Stimulated activated CD4-positive, alpha-beta T cell treated with anti-CD3 and anti-CD28 coated beads, Interleukin-12 subunit alpha, Interleukin-12 subunit beta, amount 100 ng/mL, for 48 hours (primary cell): Measurements from ENCODE around the gene GUCA1A.
"Not testable (repeated sequence)": the region's sequence is repeated elsewhere in the genome, so short reads cannot be mapped to it uniquely, and the experiment has no call there.

ENCODE experiments used
- DNase-seq, 3 donors: peaks; one replicate each; pipeline ENCODE4 v3.0.0-alpha.2; 2020; ENCODE audit warnings: low read depth in 2 of 3, low spot score in 1 of 3

GUCA1A gene

DNA sequence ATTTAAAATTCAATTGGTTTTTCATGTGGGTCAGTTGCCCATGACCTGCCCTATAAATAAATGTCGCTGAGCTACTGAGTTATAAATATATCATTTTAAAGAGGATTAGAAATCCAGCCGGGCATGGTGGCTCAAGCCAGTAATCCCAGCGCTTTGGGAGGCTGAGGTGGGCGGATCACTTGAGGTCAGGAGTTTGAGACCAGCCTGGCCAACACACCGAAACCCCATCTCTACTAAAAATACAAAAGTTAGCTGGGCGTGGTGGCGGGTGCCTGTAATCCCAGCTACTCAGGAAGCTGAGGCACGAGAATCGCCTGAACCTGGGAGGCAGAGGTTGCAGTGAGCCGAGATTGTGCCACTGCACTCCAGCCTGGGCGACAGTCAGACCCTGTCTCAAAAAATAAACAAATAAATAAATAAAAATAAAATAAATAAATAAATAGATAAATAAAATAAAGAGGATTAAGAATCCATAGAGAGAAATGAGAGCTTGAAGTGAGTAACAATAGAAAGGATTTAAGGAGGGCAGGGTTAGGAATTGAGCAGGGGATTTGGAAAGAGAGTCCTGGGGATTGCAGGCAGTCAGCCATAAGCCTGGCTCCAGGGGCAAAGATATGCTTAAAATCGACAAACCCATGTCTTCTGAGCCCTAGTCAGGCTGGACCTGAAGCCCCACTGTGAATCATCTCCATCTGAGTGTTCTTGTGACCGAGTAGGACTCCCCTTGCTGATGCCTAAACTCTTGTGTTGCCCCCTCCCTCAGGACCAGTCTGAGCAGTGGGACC, 29.2 kb downstream of the GUCA1A start:
- DNase-seq = not testable (repeated sequence)

DNA sequence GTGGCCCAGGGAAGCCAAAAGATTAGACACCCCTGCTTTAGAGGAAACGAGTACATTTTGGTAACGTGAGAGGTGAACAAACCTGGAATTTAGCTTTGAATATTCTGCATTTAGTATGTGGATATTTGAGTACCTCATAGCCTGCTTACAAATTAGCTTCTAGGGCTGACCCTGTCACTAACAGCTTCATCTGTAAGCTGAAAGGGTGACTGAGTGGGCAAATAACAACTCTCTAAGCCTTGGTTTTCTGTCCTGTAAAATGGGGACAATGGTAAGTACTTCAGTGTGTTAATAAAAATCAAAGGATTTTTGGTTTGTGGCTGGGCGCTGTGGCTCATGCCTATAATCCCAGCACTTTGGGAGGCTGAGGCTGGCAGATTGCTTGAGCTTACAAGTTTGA, 30.0 kb downstream of the GUCA1A start:
- no peak for DNase-seq

DNA sequence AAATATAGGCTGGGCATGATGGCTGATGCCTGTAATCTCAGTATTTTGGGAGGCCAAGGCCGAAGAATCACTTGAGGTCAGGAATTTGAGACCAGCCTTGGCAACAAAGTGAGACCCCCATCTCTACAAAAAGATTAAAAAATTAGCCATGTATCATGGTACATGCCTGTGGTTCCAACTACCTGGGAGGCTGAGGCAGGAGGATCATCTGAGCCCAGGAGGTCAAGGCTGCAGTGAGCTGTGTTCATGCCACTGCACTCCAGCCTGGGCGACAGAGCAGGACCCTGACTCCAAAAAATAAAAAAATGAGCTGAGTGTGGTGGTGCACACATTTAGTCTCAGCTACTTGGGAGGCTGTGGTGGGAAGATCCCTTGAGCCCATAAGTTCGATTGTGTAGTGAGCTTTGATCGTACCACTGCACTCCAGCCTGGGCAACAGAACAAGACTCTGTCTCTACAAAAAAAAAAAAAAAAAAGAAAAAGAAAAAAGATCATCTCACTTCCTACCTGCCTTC, 31.7 kb downstream of the GUCA1A start:
- DNase-seq = no peak

DNA sequence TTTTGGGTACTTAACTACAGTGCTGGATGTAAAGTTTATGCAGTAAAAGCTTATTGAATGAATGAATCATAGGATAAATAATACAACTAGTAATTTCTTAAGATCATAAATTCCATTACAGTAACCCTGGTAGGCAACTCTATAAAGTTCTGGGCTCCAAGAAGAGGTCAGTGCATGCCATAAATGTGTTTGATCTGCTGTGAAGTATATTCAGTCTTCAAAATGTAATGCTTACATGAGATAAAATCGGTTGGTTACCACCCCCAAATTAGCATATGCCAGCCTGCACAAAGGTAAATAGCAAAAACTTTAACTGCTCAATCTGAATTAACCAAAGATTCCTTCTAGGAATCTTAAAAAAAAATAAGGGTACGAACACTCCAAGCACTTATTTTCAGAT, 34.4 kb downstream of the GUCA1A start:
- DNase-seq = not testable (repeated sequence)

DNA sequence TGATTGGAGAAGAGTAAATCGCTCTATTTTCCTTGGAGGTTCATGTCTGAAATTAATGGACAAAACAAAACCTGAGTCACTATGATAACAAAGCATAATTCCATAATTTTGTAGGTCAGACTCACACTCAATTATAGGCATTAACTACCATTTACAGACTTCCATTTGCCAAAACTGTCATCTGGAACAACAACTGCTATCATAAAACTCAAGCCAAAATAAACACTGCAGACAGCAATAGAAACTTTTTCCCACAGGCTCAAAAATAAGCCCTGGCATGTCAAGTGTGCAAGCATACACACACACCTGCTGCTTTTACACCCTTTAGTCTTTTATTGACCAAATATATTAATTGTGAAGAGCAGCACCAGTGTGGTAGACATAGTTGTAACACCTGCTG, 37.4 kb downstream of the GUCA1A start:
- no peak for DNase-seq

DNA sequence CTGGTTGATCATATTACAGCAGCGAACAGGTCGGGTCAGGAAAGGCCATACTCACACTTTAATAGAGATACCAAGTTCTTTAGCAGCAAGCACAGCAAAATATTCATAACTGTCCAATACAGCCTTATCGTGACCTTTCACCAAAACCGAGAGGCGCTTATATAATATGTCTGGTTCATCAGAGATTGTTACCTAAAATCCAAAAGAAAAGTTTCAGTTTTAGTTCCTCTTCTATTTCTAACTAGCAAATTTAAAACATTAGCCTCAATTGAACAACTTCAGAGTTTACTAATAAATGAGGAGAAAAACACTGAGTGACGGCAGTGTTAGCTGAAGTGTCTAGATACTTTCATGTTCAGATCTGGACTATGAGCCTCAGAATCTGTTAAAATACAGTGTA, 38.6 kb downstream of the GUCA1A start:
- no peak for DNase-seq

DNA sequence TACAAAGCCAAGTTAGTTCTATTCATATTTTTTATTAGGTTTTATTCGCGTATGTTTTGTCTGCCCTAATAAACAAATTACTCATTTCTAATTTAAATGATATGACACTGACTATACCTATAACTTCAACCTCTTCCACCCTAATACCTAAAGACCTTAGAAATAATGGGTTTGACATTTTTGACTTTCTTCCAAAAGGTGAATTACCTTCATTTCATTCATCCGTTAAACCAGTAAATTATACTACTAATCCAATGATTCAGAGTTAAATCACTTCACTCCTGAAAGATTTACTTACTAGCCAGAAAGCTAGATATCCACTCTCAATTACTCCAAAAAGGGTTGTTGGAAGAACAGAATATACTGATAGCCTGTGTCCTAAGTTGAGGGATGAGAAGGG, 39.3 kb downstream of the GUCA1A start:
- DNase-seq = no peak

DNA sequence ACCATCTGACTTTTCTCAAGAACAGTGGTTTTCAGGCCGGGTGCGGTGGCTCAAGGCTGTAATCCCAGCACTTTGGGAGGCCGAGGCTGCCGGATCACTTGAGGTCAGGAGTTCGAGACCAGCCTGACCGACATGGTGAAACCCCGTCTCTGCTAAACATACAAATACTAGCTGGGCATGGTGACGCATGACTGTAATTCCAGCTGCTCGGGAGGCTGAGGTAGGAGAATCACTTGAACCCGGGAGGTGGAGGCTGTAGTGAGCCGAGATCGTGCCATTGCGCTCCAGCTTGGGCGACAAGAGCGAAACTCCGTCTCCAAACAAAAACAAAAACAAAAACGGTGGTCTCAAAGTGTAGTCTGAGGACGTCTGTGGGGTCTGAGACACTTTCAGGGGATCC, 43.3 kb downstream of the GUCA1A start:
- DNase-seq = not testable (repeated sequence)

DNA sequence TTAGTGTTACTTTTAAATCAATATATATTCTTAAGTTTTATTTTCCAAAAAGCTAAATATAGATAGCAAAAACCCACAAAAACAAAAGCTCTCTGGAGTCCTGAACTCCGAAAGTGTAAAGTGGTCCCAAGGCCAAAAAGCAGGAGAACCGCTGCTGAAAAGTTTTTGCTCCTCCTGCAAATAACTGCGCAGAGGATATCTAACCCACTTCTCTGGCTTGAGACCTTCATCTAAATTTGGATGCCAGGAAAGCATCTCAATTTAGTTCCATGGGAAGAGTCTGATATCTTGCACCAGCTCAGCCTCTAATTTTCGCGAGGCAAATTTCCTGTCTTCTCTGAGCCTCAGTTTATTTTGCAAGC, 44.0 kb downstream of the GUCA1A start:
- DNase-seq = no peak

DNA sequence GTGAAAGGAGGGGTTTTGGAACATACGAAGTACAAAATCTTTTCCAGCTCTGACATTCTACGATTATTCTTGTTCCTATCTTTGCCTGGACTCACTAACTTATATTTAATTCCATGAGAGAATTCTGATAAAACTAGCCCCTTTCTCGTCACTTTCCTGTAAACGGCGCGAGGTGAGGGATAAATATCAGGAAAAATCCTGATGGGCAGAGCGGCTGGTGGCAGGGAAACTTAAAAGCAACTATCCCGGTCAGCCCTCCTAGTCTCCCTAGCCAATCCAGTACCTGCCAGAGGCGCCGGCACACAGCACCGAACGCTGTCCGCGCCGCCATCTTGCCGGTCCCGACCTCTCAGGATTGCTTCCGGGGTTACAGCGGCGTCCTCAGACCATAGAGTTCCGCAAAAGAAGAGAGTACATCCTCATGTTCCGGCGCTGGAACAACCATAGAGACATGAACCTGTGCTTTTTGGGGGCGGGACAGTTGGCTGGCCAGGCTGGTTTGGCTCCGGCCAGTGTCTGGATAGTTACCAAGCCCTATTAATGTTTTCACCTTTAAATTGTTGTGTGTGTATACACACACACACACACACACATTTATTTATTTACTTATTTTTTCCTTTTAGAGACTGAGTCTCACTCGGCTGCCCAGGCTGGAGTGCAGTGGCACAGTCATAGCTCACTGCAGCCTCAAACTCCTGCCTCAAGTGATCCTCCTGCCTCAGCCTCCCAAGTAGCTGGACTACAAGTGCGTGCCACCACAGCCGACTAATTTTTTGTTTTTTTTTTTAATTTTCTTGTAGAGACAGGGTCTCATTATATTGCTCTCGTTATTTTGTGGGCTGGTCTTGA, 44.6 kb downstream of the GUCA1A start, which contains the start of gene MRPS10:
Gene MRPS10, minus strand, starts transcription at position 343 of the 849 bp plus-strand sequence. Its CDS starts 12 bp downstream, at position 331.
- peak; percentile 84 to 87 (median 86) for DNase-seq

DNA sequence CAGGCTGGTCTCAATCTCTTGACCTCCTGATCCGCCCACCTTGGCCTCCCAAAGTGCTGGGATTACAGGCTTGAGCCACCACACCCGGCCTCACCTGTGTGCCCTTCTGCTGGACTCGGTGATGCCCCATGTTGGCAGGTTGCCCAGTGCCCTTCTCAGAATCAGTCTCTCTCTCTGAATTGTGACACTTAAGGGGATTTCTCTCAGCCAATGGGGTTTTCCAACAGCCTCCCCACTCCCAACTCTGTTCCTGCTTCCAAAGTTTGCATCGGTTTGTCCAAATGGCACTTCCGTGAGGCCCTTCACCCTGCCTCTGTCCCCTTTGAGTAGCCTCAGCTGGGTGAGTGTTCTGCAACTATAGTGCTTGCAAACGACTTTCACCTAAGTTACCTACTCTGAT, 47.6 kb downstream of the GUCA1A start:
- no peak for DNase-seq

DNA sequence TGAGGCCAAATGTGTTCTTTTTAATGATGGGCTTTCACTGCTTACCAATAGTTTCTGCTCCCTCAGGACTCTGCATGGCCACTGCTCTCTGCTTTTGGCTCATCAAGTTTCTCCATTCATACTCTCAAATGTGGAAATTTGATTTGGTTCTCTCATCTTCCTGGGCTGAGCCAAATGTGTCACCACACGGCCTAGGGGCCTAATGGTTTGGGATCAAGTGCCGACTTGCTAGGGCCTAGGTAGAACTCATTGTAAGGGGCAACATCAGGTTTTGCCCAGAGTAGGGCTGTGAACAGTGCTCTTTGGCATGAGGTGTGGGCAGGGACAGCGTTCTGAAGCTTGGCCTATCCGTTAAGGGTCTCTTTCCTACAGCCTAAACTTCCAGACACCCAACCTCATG, 48.4 kb downstream of the GUCA1A start:
- no peak for DNase-seq

DNA sequence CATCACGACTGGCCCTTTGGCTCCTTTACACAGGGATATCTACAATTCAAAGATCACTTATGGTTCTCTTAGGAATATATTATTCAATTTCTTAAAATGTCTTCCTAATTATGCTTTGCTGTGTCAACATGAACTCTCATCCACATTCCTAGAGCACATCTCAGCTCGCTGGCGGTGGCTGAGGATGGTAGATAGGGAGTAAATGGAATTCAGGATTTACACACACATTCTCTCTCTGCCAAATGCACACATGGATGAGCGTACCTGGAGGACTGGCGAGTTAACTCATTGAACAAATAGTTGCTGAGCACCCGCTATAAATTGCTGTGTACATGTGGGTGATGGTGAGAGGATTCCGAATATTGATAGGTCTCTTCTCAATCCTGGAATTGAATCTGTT, 49.3 kb downstream of the GUCA1A start:
- DNase-seq = no peak

DNA sequence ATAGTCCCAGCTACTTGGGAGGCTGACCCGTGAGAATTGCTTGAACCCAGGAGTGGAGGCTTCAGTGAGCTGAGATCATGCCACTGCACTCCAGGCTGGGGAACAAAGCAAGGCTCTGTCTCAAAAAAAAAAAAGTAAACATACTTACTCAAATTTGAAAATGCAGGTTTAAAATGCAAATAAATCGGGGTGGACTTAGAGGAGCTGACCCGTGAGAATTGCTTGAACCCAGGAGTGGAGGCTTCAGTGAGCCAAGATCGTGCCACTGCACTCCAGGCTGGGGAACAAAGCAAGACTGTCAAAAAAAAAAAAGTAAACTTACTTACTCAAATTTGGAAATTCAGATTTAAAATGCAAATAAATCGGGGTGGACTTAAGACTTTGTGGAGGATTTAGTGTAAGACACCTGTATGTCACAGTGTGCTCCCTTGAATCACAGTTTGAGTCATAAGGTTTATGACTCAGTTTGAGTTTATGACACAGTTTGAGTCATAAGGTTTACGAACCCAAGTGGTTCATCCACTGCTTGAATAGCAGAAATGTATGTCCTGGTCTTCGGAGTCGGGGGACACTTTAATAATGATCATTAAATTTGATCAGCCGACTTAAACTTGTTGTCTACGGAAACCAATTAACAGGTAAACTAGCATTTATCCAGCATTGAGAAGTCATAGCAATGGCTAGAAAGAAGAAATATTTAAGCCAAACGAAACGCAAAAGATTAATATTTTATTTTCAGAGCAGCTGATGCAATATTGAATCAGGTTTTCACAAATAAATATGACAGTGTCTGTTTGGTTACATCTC, 51.3 kb downstream of the GUCA1A start:
- peak in 1 of 3 donors; percentile 33 for DNase-seq

DNA sequence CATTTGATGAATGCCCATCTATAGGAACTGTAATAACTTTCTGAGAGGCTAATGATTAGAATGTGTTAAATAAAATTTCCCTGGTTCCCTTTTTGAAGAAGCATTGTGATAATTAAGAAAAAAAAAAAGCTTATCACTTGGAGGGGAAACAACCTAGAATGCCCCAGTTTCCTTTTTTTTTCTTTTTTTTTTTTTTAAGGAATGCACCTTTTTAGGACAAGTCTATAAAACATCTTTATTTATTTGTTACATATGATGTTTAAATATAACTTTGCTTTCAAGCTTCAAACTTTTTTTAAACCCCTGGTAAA, 51.8 kb downstream of the GUCA1A start:
- DNase-seq = no peak

DNA sequence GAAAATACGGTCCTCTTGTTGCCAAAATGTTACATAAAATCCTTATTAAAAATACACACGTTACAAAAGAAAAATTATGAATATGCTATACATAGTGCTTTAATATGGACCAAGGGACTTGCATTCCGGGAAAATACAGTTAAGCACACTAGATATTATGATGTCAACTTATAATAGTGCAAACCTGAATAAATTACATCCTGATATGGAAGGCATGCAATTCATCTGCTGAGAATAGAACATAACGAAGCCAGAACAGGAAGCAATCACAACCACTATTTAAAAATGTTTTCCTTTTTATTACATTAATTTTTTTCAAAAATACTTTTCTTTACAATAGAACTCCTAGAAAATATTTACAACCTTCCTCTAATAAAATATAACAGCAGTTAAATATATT, 52.3 kb downstream of the GUCA1A start:
- no peak for DNase-seq

DNA sequence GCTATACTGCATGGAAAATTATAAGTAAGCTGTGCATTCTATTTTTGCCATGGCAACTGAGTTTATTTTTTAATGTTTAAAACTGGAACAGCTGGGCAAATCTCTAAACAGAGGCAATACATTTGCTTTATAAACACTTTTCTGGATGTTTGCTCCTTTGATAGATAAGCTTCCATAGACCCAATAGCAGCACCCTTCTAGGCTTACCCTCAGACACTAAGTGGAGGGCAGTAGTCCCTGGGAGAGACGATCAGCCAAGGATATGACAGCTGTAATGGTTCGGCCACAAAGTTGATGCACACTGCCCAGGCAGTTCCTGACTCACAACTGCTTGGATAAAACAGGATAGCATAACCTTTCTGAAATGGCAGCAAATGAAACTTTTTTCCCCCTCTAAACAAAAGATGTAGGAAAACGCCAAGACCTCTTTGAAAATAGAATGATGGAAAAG, 53.0 kb downstream of the GUCA1A start:
- DNase-seq = no peak

DNA sequence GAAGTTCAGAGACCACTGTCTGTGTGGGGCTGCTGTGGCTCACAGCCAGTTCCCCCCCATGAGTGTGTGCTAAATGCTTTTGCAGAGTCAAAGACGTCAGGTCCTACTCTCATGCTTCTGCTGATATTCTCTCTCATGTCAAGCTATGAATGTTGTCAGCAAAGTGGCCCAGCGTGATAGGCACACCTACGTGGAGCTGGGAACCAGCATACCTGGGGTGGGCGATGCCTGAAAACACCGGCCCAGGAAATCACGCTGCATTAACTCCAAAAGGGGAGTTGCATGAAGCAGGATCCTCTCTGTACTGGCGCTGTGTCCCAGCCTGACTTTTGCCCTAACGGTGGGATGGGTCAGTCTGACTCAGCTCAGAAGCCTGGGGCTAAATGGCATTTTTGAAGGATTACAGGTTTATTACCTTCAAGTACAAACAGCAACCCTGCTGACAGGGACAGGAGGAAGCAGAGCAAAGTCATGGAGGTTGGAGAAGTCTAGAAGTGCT, 53.5 kb downstream of the GUCA1A start:
- no peak for DNase-seq

DNA sequence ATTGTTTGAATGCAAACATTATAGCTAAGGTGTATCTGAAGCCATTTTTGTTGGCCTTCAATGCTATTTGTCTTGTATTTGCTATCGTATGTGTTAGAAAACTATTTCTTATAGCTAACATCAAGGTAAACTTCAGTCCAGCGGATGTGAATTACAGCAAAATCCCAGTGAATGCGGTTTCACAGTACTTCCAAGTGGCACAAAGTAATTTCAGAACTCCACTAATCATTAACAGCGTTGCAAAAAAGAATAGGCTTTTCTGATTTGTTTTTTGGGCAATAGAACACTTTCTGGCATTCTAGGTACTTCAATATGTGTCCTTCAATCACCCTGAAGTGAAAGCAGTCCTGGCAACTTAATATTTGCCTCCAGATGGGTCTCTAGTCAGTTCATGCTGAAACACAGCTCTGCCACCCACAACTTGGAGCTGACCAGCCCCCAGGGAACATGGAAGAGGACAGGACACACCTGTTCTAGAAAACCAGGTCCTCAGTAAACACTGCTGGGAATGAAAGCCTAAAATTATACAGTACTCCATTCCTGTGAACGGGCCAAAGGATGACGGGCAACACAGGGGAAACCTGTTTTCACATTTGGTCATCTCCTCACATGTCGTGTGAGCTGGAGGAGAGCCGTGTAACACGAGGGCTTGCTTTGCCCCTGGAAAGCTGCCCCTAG, 54.1 kb downstream of the GUCA1A start:
- no peak for DNase-seq

DNA sequence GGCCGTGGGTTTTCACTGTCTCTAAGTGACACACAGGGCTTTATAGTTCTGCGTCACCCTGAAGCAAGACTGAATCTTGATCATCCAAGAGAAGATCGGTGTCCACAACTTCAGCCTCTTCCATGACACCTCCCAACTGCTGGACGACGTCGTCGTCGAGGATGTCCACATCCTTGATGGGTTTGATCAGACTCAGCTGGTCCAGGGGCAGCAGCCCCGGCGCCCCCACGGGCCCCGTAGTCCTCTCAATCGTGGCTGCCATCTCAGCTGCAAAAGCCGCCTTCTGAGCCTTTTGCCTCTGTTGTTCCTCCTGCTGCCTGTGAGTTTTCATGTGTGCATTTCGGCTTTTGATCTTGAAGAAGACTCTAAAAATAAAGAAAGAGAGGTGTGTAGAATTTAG, 55.1 kb downstream of the GUCA1A start:
- DNase-seq = no peak
